ENCODE data around the gene METTL2B.
"Not testable (repeated sequence)": the region's sequence is repeated elsewhere in the genome, so short reads cannot be mapped to it uniquely, and the experiment has no call there.

METTL2B gene

GRCh38 chr7:128497405-128497804 lies 20.9 kb downstream of the METTL2B start:
- Histone ChIP-seq H3K36me3 (peaks cover 34% of the 10 kb centered on the region), H3K27ac (no peak overlapping the region), H3K4me1 (ENCODE audit: control insufficient read depth in 1 of 2, insufficient read depth in 1 of 2, low read depth in 1 of 2, low read length in 1 of 2) (no peaks in the 10 kb centered on the region), H3K27me3 (no peaks in the 10 kb centered on the region), H3K9me3 (no peaks in the 10 kb centered on the region), H3K4me3 (ENCODE audit: low read depth in 1 of 2, low read length in 1 of 2) (no peak overlapping the region)
- no peak for TF ChIP-seq CTCF (IDR thresholded peaks at IDR 0.05)

GRCh38 chr7:128505416-128505815 lies 28.9 kb downstream of the METTL2B start:
- not testable (repeated sequence) for H3K27me3 ChIP-seq; H3K4me1 ChIP-seq (ENCODE audit: control insufficient read depth in 1 of 2, insufficient read depth in 1 of 2, low read depth in 1 of 2, low read length in 1 of 2); H3K27ac ChIP-seq; H3K4me3 ChIP-seq (ENCODE audit: low read depth in 1 of 2, low read length in 1 of 2); H3K36me3 ChIP-seq; H3K9me3 ChIP-seq

GRCh38 chr7:128506819-128507218 lies 30.3 kb downstream of the METTL2B start:
- H3K9me3 ChIP-seq; H3K4me1 ChIP-seq (ENCODE audit: control insufficient read depth in 1 of 2, insufficient read depth in 1 of 2, low read depth in 1 of 2, low read length in 1 of 2); H3K27ac ChIP-seq; H3K36me3 ChIP-seq; H3K4me3 ChIP-seq (ENCODE audit: low read depth in 1 of 2, low read length in 1 of 2); H3K27me3 ChIP-seq: not testable (repeated sequence)

- not testable (repeated sequence) for H3K9me3 ChIP-seq; H3K4me3 ChIP-seq (ENCODE audit: low read depth in 1 of 2, low read length in 1 of 2); H3K36me3 ChIP-seq; H3K27me3 ChIP-seq; H3K4me1 ChIP-seq (ENCODE audit: control insufficient read depth in 1 of 2, insufficient read depth in 1 of 2, low read depth in 1 of 2, low read length in 1 of 2); H3K27ac ChIP-seq
Measured at GRCh38 chr7:128507321-128507993, 30.9 kb downstream of the METTL2B start.

- H3K4me3 ChIP-seq (ENCODE audit: low read depth in 1 of 2, low read length in 1 of 2); H3K9me3 ChIP-seq; H3K27ac ChIP-seq: not testable (repeated sequence)
Measured at GRCh38 chr7:128511692-128512091, 35.1 kb downstream of the METTL2B start.

GRCh38 chr7:128515232-128515631 lies 38.7 kb downstream of the METTL2B start:
- not testable (repeated sequence) for H3K4me1 ChIP-seq (ENCODE audit: control insufficient read depth in 1 of 2, insufficient read depth in 1 of 2, low read depth in 1 of 2, low read length in 1 of 2); H3K9me3 ChIP-seq; H3K4me3 ChIP-seq (ENCODE audit: low read depth in 1 of 2, low read length in 1 of 2); H3K36me3 ChIP-seq; H3K27ac ChIP-seq; H3K27me3 ChIP-seq

More at GRCh38 chr7:128511692-128512091, 35.1 kb downstream of the METTL2B start:
- not testable (repeated sequence) for H3K27me3 ChIP-seq; H3K4me1 ChIP-seq (ENCODE audit: control insufficient read depth in 1 of 2, insufficient read depth in 1 of 2, low read depth in 1 of 2, low read length in 1 of 2); H3K36me3 ChIP-seq

- H3K4me3 ChIP-seq (ENCODE audit: low read depth in 1 of 2, low read length in 1 of 2): not testable (repeated sequence)
Measured at GRCh38 chr7:128517023-128517422, 40.5 kb downstream of the METTL2B start.

GRCh38 chr7:128523226-128523931 lies 46.8 kb downstream of the METTL2B start:
- H3K27ac ChIP-seq; H3K9me3 ChIP-seq; H3K4me1 ChIP-seq (ENCODE audit: control insufficient read depth in 1 of 2, insufficient read depth in 1 of 2, low read depth in 1 of 2, low read length in 1 of 2); H3K36me3 ChIP-seq; H3K27me3 ChIP-seq; H3K4me3 ChIP-seq (ENCODE audit: low read depth in 1 of 2, low read length in 1 of 2): not testable (repeated sequence)

More at GRCh38 chr7:128517023-128517422, 40.5 kb downstream of the METTL2B start:
- not testable (repeated sequence) for H3K27me3 ChIP-seq; H3K9me3 ChIP-seq; H3K36me3 ChIP-seq; H3K27ac ChIP-seq; H3K4me1 ChIP-seq (ENCODE audit: control insufficient read depth in 1 of 2, insufficient read depth in 1 of 2, low read depth in 1 of 2, low read length in 1 of 2)

GRCh38 chr7:128523932-128524524 lies 47.5 kb downstream of the METTL2B start:
- H3K4me3 ChIP-seq (ENCODE audit: low read depth in 1 of 2, low read length in 1 of 2); H3K36me3 ChIP-seq; H3K27me3 ChIP-seq; H3K9me3 ChIP-seq; H3K27ac ChIP-seq; H3K4me1 ChIP-seq (ENCODE audit: control insufficient read depth in 1 of 2, insufficient read depth in 1 of 2, low read depth in 1 of 2, low read length in 1 of 2): not testable (repeated sequence)

GRCh38 chr7:128525584-128525983 lies 49.0 kb downstream of the METTL2B start:
- not testable (repeated sequence) for H3K27me3 ChIP-seq; H3K4me1 ChIP-seq (ENCODE audit: control insufficient read depth in 1 of 2, insufficient read depth in 1 of 2, low read depth in 1 of 2, low read length in 1 of 2); H3K4me3 ChIP-seq (ENCODE audit: low read depth in 1 of 2, low read length in 1 of 2); H3K36me3 ChIP-seq; H3K27ac ChIP-seq; H3K9me3 ChIP-seq

- H3K4me1 ChIP-seq (ENCODE audit: control insufficient read depth in 1 of 2, insufficient read depth in 1 of 2, low read depth in 1 of 2, low read length in 1 of 2); H3K4me3 ChIP-seq (ENCODE audit: low read depth in 1 of 2, low read length in 1 of 2): not testable (repeated sequence)
Measured at GRCh38 chr7:128526062-128526466, 49.5 kb downstream of the METTL2B start.

GRCh38 chr7:128529191-128529590 lies 52.6 kb downstream of the METTL2B start:
- not testable (repeated sequence) for H3K4me3 ChIP-seq (ENCODE audit: low read depth in 1 of 2, low read length in 1 of 2); H3K9me3 ChIP-seq; H3K27ac ChIP-seq; H3K27me3 ChIP-seq; H3K36me3 ChIP-seq
- peaks cover 19 to 22% of the 10 kb centered on the region in 2 experiments for H3K4me1 ChIP-seq (ENCODE audit: control insufficient read depth in 1 of 2, insufficient read depth in 1 of 2, low read depth in 1 of 2, low read length in 1 of 2)

More at GRCh38 chr7:128526062-128526466, 49.5 kb downstream of the METTL2B start:
- H3K9me3 ChIP-seq, H3K27ac ChIP-seq, H3K36me3 ChIP-seq, H3K27me3 ChIP-seq: not testable (repeated sequence)

Data from neutrophil (primary cell).